Testis (tissue), 2 donors: ENCODE results near the gene BMERB1.
"Not testable (repeated sequence)": the region's sequence is repeated elsewhere in the genome, so short reads cannot be mapped to it uniquely, and the experiment has no call there.

Experiments used
- POLR2A ChIP-seq: fragments of 450-650 bp; IDR thresholded peaks from one replicate; pipeline ENCODE4 v1.6.1; 2017; ENCODE audit warnings: antibody characterized with exemption, mild to moderate bottlenecking, moderate library complexity
- TF ChIP-seq, protein P1 (sequence below), 3 experiments: fragments of 450-650 bp in 2 of 3; fragments of 200-600 bp in 1 of 3; sonication (generic) in 1 of 3; IDR thresholded peaks; one replicate each; pipeline ENCODE4 v1.5.1; 2016 to 2019; ENCODE audit warnings: antibody characterized with exemption in 3 of 3, mild to moderate bottlenecking in 2 of 3, moderate library complexity in 1 of 3

GRCh38 chr16:15396509-15396829 lies 37.9 kb upstream of the BMERB1 start:
- TF ChIP-seq POLR2A, result not testable (repeated sequence)
- TF ChIP-seq, protein P1, sequence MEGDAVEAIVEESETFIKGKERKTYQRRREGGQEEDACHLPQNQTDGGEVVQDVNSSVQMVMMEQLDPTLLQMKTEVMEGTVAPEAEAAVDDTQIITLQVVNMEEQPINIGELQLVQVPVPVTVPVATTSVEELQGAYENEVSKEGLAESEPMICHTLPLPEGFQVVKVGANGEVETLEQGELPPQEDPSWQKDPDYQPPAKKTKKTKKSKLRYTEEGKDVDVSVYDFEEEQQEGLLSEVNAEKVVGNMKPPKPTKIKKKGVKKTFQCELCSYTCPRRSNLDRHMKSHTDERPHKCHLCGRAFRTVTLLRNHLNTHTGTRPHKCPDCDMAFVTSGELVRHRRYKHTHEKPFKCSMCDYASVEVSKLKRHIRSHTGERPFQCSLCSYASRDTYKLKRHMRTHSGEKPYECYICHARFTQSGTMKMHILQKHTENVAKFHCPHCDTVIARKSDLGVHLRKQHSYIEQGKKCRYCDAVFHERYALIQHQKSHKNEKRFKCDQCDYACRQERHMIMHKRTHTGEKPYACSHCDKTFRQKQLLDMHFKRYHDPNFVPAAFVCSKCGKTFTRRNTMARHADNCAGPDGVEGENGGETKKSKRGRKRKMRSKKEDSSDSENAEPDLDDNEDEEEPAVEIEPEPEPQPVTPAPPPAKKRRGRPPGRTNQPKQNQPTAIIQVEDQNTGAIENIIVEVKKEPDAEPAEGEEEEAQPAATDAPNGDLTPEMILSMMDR (IDR thresholded peaks at IDR 0.05), result not testable (repeated sequence)
